Neutrophil (primary cell): ENCODE measurements around the gene UBA6.

Experiments
- H3K27ac ChIP-seq: fragments of 200-600 bp; sonication (generic); 2 replicates; pipeline ENCODE4 v1.5.1; 2016; ENCODE audit warnings: mild to moderate bottlenecking, moderate library complexity
- H3K27me3 ChIP-seq: fragments of 200-600 bp; sonication (generic); 2 replicates; pipeline ENCODE4 v1.6.0; 2016; ENCODE audit warnings: mild to moderate bottlenecking
- H3K36me3 ChIP-seq: fragments of 200-600 bp; sonication (generic); 2 replicates; pipeline ENCODE4 v1.5.1; 2017
- H3K4me1 ChIP-seq, 2 experiments: fragments of 200-600 bp in 1 of 2; sonication (generic) in 1 of 2; 1 replicate in 1 of 2; 2 replicates in 1 of 2; pipeline versions ENCODE4 v1.5.1 to v1.6.1; 2013 to 2016; ENCODE audit warnings: low read depth in 1 of 2, low read length in 1 of 2, mild to moderate bottlenecking in 1 of 2, moderate library complexity in 1 of 2; ENCODE audit not compliant: control insufficient read depth in 1 of 2, insufficient read depth in 1 of 2
- H3K4me3 ChIP-seq, 2 experiments: fragments of 200-600 bp in 1 of 2; sonication (generic) in 1 of 2; 1 replicate in 1 of 2; 2 replicates in 1 of 2; pipeline ENCODE4 v1.5.1; 2013 to 2016; ENCODE audit warnings: low read depth in 1 of 2, low read length in 1 of 2, mild to moderate bottlenecking in 1 of 2, moderate library complexity in 1 of 2
- H3K9me3 ChIP-seq: fragments of 200-600 bp; sonication (generic); 2 replicates; pipeline ENCODE4 v1.5.1; 2016
- TF ChIP-seq, protein P1 (sequence below): fragments of 200-600 bp; sonication (generic); IDR thresholded peaks from 2 replicates; pipeline ENCODE4 v1.5.1; 2016; ENCODE audit warnings: antibody characterized with exemption

UBA6 gene

GRCh38 chr4:67614186-67614585, 86.8 kb downstream of the UBA6 start:
- TF ChIP-seq, protein P1, sequence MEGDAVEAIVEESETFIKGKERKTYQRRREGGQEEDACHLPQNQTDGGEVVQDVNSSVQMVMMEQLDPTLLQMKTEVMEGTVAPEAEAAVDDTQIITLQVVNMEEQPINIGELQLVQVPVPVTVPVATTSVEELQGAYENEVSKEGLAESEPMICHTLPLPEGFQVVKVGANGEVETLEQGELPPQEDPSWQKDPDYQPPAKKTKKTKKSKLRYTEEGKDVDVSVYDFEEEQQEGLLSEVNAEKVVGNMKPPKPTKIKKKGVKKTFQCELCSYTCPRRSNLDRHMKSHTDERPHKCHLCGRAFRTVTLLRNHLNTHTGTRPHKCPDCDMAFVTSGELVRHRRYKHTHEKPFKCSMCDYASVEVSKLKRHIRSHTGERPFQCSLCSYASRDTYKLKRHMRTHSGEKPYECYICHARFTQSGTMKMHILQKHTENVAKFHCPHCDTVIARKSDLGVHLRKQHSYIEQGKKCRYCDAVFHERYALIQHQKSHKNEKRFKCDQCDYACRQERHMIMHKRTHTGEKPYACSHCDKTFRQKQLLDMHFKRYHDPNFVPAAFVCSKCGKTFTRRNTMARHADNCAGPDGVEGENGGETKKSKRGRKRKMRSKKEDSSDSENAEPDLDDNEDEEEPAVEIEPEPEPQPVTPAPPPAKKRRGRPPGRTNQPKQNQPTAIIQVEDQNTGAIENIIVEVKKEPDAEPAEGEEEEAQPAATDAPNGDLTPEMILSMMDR: no peak
- no peaks in the 10 kb centered on the region for H3K27me3 ChIP-seq
- H3K4me3 ChIP-seq: no peak overlapping the region
- H3K4me1 ChIP-seq: no peaks in the 10 kb centered on the region
- H3K9me3 ChIP-seq: no peaks in the 10 kb centered on the region
- H3K36me3 ChIP-seq: peaks cover 12% of the 10 kb centered on the region
- no peak overlapping the region for H3K27ac ChIP-seq

DNA sequence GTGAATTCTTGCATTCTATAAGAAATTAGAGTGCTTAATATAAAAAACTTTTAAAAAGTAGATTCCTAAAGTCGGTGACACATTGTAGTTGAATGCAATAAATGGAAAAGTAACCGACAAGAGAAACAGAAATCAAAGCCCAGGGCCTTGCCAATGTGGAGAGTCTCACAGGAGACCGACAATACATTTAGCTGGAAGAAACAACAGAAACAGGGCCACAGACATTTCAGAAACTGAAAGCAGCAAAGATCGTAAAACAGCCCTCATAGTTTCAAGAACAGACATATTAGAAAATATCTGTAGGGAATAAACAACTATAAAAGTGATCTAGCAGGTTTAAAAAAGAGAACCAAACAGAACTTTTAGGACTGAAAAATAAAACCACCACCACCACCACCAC, 92.9 kb downstream of the UBA6 start:
- Histone ChIP-seq H3K4me1 (no peaks in the 10 kb centered on the region), H3K4me3 (no peak overlapping the region), H3K27me3 (no peaks in the 10 kb centered on the region), H3K9me3 (no peaks in the 10 kb centered on the region), H3K36me3 (no peaks in the 10 kb centered on the region), H3K27ac (no peak overlapping the region)
- TF ChIP-seq, protein P1: no peak

DNA sequence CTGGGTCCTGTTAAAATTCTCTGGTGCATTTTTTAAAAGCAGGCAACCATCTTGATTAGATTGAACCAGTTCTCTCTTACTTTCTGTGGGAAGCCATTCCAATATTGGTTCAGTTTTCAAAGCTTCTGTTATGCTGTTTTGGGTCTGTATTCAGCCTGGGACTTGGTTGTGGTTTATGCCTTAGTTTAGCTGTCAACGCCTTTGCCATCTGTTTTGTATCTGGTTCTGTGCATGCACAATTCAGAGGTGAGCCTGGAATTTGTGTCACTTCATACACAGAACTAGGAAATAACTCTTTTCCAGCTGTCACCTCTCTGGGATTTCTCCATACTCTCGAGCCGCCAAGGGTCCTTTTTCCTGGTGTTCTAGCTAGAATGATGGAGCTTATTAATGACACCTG, 96.2 kb downstream of the UBA6 start:
- H3K27ac ChIP-seq: no peak overlapping the region
- H3K36me3 ChIP-seq: no peaks in the 10 kb centered on the region
- no peaks in the 10 kb centered on the region for H3K27me3 ChIP-seq
- TF ChIP-seq, protein P1: no peak
- no peaks in the 10 kb centered on the region for H3K4me1 ChIP-seq
- H3K4me3 ChIP-seq: no peak overlapping the region
- no peaks in the 10 kb centered on the region for H3K9me3 ChIP-seq

- H3K9me3 ChIP-seq: no peaks in the 10 kb centered on the region
- no peaks in the 10 kb centered on the region for H3K27me3 ChIP-seq
- no peaks in the 10 kb centered on the region for H3K36me3 ChIP-seq
- no peaks in the 10 kb centered on the region for H3K4me1 ChIP-seq
- TF ChIP-seq, protein P1: no peak
- no peak overlapping the region for H3K4me3 ChIP-seq
- H3K27ac ChIP-seq: no peak overlapping the region
Observed at GRCh38 chr4:67604029-67604381, 97.0 kb downstream of the UBA6 start.

GRCh38 chr4:67603310-67604028, 97.5 kb downstream of the UBA6 start:
- Histone ChIP-seq H3K27ac (no peak overlapping the region), H3K4me3 (no peak overlapping the region), H3K36me3 (no peaks in the 10 kb centered on the region), H3K27me3 (no peaks in the 10 kb centered on the region), H3K4me1 (no peaks in the 10 kb centered on the region), H3K9me3 (no peaks in the 10 kb centered on the region)
- TF ChIP-seq, protein P1: no peak
